ENCODE measurements around the gene CPNE5. TPM values are rescaled to one million over a fixed set of nuclear protein-coding genes. Genes with fewer than 3 reads are reported as not detected.

CPNE5 gene
- total RNA-seq, 1 donor from 2014 or later: not detected

DNA sequence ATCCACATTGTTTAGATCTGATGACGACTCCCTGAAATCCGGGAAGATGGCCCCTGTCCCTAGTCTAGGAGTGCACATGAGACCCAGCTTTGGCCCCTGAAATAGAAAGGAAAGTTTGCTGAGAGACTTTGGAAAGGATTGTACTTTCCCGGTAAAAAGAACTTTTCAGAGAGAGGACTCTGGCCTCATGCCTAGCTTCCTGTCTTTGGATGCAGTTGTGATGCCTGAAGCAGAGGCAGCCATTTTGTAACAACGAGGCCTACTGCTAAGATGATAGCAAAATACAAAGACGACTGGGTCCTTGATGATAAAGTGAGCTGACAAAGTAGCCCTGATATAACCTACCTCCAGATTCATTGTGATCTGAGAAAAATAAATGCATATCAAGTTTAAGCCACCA lies 6.9 kb downstream of the CPNE5 start:
- H3K36me3 Mint-ChIP-seq: no peaks in the 10 kb centered on the region
- Histone ChIP-seq H3K9ac (no peak overlapping the region), H3K4me1 (no peaks in the 10 kb centered on the region), H3K9me3 (ENCODE audit: low read depth) (no peaks in the 10 kb centered on the region), H3K4me3 (no peak overlapping the region), H3F3A (ENCODE audit: low read depth) (peaks cover 12% of the 10 kb centered on the region), H3K27ac (no peak overlapping the region), H3K36me3 (no peaks in the 10 kb centered on the region), H4K20me1 (ENCODE audit: low read depth) (peaks cover 3% of the 10 kb centered on the region), H3K27me3 (peaks cover 32% of the 10 kb centered on the region), H2AFZ (replicated peaks) (no peak overlapping the region), H3K4me2 (no peak overlapping the region), H3K79me2 (ENCODE audit: low read depth) (no peaks in the 10 kb centered on the region)
- TF ChIP-seq, protein P1, sequence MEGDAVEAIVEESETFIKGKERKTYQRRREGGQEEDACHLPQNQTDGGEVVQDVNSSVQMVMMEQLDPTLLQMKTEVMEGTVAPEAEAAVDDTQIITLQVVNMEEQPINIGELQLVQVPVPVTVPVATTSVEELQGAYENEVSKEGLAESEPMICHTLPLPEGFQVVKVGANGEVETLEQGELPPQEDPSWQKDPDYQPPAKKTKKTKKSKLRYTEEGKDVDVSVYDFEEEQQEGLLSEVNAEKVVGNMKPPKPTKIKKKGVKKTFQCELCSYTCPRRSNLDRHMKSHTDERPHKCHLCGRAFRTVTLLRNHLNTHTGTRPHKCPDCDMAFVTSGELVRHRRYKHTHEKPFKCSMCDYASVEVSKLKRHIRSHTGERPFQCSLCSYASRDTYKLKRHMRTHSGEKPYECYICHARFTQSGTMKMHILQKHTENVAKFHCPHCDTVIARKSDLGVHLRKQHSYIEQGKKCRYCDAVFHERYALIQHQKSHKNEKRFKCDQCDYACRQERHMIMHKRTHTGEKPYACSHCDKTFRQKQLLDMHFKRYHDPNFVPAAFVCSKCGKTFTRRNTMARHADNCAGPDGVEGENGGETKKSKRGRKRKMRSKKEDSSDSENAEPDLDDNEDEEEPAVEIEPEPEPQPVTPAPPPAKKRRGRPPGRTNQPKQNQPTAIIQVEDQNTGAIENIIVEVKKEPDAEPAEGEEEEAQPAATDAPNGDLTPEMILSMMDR (IDR thresholded peaks at IDR 0.05): no peak
- TF ChIP-seq EZH2 (IDR thresholded peaks at IDR 0.05) (no peak), EZH2phosphoT487 (IDR thresholded peaks at IDR 0.05) (no peak)
- H3K9me3 Mint-ChIP-seq: peaks cover 3% of the 10 kb centered on the region
- no peak overlapping the region for H3K27ac Mint-ChIP-seq
- H3K4me3 Mint-ChIP-seq: no peak overlapping the region
- no peak for DNase-seq (ENCODE audit: low spot score)
- H3K27me3 Mint-ChIP-seq (ENCODE audit: insufficient read depth, low read depth): peaks cover 20% of the 10 kb centered on the region
- peaks cover 21% of the 10 kb centered on the region for H3K4me1 Mint-ChIP-seq

DNA sequence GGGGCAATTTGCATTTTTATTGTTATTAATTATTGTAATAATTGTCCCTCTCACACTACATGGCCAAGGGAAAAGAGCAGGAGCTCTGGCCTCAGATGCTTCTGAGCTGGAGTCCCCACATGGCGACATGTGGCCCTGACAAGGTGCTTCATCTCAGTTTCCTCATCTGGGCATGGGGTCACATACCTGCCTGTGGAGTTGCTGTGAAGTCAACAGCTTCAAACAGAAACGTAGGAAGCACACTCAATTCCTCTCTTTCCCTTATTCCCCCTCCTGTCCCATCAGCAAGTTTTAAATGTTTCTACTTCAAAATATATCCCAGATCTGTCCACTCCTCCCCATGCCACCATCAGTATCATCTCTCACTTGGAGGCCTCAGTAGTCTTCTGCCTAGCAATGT lies 8.7 kb downstream of the CPNE5 start:
- no peak overlapping the region for H3K9ac ChIP-seq
- H3K36me3 ChIP-seq: no peaks in the 10 kb centered on the region
- no peaks in the 10 kb centered on the region for H3K4me1 ChIP-seq
- H3K9me3 ChIP-seq (ENCODE audit: low read depth): no peaks in the 10 kb centered on the region
- no peak for TF ChIP-seq EZH2 (IDR thresholded peaks at IDR 0.05)
- TF ChIP-seq, protein P1 (IDR thresholded peaks at IDR 0.05): no peak
- no peak for TF ChIP-seq EZH2phosphoT487 (IDR thresholded peaks at IDR 0.05)
- Mint-ChIP-seq H3K27ac (peak overlapping the region; percentile 39), H3K9me3 (peaks cover 3% of the 10 kb centered on the region), H3K4me3 (no peak overlapping the region), H3K36me3 (no peaks in the 10 kb centered on the region), H3K4me1 (peaks cover 36% of the 10 kb centered on the region), H3K27me3 (ENCODE audit: insufficient read depth, low read depth) (peaks cover 17% of the 10 kb centered on the region)
- H3F3A ChIP-seq (ENCODE audit: low read depth): peaks cover 12% of the 10 kb centered on the region
- no peaks in the 10 kb centered on the region for H3K79me2 ChIP-seq (ENCODE audit: low read depth)
- H3K4me2 ChIP-seq: no peak overlapping the region
- no peak for DNase-seq (ENCODE audit: low spot score)
- no peak overlapping the region for H3K4me3 ChIP-seq
- H3K27me3 ChIP-seq: peaks cover 14% of the 10 kb centered on the region
- no peak overlapping the region for H2AFZ ChIP-seq (replicated peaks)
- H3K27ac ChIP-seq: no peak overlapping the region
- peaks cover 3% of the 10 kb centered on the region for H4K20me1 ChIP-seq (ENCODE audit: low read depth)

DNA sequence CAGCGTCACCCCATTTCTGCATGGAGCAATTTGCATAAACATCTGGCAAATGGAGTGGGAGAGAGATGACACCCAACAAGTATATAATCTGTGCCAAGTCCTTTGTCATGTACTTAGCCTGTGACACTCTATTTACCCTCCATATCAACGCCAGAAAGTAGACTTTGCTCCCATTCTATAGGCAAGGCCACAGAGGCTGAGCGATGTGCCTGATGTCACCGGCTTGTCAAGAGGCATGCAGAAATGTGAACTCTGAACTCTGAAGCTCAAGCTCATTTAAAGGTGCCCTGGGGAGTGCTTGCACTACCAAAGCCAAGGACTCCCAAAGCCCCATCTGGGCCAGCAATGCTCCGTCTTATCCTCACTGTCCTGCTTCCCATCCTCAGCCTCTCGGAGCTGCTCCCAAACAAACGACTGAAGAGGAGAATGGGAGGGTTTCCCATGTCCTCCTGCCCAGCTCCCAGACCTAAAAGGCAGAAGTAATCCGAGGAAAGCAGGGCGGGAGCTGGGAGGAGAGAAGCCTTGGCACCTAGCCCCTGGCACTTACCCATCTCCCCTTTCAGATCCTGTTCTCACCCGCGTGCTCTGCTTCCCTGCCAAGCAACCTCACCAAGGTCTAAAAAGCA lies 9.2 kb downstream of the CPNE5 start:
- H3K4me3 Mint-ChIP-seq: no peak overlapping the region
- Histone ChIP-seq H3K36me3 (no peaks in the 10 kb centered on the region), H3F3A (ENCODE audit: low read depth) (peaks cover 8% of the 10 kb centered on the region), H3K27me3 (peaks cover 9% of the 10 kb centered on the region), H4K20me1 (ENCODE audit: low read depth) (peaks cover under 1% of the 10 kb centered on the region), H3K9me3 (ENCODE audit: low read depth) (no peaks in the 10 kb centered on the region), H3K4me2 (no peak overlapping the region), H3K4me1 (no peaks in the 10 kb centered on the region), H3K9ac (no peak overlapping the region), H3K4me3 (no peak overlapping the region), H3K79me2 (ENCODE audit: low read depth) (no peaks in the 10 kb centered on the region), H2AFZ (replicated peaks) (no peak overlapping the region), H3K27ac (no peak overlapping the region)
- no peaks in the 10 kb centered on the region for H3K36me3 Mint-ChIP-seq
- no peak for DNase-seq (ENCODE audit: low spot score)
- peaks cover 3% of the 10 kb centered on the region for H3K9me3 Mint-ChIP-seq
- peaks cover 16% of the 10 kb centered on the region for H3K27me3 Mint-ChIP-seq (ENCODE audit: insufficient read depth, low read depth)
- H3K4me1 Mint-ChIP-seq: peaks cover 37% of the 10 kb centered on the region
- no peak overlapping the region for H3K27ac Mint-ChIP-seq
- TF ChIP-seq EZH2 (IDR thresholded peaks at IDR 0.05) (no peak), EZH2phosphoT487 (IDR thresholded peaks at IDR 0.05) (no peak)
- TF ChIP-seq, protein P1 (IDR thresholded peaks at IDR 0.05): no peak
